ENCODE results near the gene KCNC1.

The KCNC1 gene

DNA sequence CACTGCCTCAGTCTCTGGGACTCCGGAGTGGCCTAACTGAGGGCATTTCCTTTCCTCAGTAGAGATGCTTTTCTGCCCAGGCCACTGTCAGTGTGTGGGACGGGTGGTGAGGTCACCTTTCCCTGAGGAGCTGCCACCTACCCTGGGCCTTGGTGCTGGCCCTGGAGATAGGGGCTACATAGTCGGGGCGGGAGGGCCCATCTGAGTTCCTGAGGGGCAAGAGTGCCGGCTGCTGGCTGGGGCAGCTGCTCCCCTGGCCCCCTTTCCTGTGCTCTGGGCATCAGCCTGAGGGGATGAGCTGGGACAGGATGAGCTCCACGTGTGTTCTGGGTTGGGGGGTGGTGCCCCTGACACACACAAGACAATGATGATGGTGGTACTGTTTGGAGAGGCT lies 5.4 kb downstream of the KCNC1 start:
- no peak for DNase-seq

DNA sequence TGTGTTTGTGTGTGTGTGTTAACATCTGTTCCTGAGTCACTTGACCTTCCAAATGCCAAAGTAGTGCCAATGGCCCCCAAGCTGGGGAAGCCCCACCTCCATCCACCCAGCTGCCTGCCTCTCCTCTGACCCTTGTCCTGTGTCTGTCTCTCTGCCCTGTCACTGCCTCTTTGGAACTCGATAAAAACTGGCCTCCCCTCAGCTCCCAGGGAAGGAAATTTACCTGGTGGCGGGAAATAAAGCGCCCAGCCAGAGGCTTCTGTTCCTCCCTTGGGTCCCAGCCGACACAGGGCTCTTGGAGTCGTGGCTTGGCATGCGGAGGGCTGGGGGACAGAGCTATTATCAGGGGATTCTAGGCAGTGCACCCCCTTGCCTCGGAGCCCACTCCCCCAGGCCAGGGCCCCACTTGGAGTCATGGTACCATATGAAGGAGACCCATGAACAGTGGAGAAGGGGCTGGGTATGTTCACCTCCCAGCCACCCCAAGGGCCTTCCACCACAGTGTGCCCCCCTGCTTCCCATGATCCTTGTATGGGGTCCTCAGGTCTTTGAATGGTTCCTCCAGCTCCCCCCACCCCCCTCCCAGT lies 6.2 kb downstream of the KCNC1 start:
- DNase-seq = no peak

DNA sequence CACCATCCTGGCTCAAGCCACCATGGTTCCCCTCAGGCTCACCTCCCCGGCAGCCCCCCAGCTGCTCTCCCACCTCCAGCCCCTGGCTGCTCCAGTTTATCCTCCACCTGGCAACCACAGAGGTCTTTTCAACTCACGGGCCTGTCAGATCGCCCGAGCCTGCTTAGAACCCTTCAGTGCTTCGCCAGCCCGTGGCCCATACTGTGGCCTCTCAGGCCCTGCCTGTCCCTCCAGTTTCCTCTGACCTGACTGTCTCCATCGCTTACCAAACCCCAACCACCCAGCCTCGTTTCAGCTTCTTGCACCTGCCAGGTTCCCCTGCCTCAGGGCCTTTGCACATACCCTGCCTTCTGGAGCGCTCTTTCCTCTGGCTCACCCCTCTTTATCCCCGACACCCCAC lies 6.9 kb downstream of the KCNC1 start:
- no peak for DNase-seq

DNA sequence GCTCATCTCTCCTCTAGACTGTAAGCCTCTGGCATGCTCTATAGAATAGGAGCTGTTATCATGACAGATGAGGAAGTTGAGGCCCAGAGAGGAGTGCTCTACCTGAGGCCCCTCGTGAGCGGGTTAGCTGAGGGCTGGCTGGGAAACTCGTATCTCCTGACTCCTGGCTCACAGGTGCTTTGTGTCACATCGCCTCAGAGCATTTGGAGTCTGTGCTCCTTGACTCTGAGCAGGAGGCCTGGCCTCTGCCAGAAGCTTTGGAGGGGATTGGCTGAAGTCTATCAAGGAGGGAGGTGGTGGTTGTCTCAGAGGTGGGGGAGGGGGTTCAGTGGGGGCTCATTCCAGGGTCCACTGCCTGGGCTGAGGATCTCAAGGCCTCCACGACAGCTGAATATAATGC lies 7.4 kb downstream of the KCNC1 start:
- no peak for DNase-seq

DNA sequence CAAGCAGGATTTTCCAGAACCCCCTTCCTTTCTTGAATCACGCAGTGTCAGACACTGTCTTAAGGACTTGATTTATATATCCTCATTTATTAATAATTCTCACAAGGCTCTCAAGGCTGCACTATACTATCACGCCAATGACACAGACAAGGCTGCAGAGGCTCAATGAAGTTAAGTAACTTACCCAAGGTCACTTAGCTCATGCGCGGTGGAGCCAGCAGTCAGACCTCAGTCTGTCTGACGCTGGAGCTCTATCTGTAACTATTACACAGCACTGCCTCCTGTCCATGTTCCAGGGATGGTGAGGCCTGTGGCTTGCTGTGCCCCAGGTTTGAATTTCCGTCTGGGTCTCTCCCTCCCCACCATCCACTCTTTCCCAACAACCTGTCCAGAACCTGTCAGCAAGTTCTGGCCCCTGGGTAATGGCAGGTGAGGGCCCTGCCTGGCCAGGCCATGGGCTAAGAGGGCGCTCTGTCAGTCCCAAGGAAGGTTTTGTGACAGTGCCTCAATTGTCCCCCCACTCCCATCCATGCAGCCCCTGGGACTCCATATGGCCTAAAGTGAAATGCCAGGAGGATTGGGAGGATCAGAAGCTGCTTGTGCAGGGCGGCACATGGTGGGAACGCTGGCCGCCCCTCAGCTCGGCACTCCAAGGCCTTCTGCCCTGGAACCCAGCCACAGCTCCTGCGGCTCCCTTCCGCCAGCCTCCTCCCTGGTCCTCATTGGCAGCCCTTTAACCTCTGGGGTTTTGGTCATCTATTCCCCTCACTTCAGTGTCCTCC lies 8.6 kb downstream of the KCNC1 start:
- no peak for DNase-seq

DNA sequence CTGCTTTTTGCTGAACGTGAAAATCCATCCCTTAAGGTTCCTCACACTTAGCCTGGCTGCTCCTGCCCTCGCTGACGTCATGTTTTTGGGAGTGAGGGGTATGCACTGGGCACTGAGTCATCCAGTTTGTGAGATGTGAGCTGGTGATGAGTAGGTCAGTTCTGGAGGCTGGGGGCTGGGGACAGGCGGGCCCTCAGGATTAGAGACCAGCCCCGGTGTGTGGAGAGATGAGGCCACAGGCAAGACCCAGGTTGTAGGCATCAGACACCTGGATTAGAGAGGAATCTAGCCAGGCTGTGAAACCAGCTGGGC lies 9.2 kb downstream of the KCNC1 start:
- no peak for DNase-seq

DNA sequence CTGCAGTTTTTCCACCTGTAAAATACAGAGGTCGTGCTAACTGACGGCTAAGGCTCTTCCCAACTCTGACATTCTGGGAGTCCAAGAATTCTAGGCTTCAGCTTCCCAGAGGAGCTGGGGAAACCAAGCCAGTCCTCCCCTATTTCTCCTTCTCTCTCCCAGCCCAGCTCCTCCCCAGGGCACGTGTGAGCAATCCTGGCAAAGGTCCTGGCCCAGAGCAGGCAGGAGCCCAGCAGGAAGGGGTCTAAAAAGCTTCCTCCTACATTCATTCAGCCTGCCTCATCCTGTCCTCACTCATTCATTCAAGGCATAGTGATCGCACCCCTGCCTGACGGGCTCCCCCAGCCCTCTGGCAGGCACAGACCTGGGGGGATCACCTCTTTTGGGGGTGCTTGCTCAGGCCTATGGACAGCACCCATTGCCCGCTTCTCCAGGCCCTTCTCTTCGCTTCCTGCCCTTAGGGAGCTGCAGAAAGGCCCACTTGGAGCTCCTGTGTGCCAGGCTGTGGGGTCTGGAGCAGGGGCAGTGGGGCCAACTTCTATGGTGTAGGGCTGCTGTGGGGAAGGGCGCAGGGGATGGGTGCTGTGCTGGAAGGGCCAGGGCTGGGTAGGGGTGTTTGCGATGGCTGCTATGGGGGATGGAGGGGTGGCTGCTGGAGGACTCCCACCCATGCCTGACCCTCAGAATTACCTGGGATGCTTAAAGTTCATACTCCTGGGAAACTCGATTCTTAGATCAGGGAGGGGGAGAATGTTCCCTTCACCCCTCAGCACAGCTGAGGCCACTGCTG lies 9.8 kb downstream of the KCNC1 start:
- no peak for DNase-seq

DNA sequence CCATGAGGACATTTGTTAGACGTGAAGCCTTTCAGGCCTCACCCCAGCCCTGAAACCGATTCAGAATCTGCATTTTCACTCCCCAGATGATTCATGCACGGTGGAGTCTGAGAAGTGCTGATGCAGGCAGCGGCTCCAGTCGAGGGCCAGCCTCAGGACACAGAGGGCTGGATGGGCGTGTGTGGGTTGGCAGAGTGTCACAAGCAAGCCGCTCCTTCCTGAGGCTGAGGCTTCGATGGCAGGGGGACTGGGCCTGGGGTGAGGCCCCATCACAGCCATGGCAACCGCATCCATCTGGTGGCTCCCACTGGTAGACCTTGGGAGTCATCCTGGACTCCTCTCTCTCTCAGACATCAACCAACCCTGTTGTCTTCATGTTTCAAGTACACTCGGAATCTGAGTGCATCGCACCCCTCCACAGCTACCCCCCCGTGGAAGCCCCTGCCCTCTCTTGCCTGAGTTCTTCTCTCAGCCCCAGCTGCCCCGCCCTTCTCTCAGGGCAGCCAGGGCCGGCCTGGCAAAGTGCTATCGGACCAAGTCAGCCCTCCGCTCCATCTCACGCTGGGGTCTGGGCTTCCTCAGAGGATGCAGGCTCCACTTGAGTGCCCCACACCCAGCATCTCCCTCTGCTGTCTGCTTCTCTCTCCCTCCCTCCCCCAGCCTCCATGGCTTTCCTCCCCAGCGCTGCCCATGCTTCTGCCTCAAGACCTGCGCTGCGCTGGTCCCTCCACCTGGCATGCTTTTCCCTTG lies 10.6 kb downstream of the KCNC1 start:
- no peak for DNase-seq

DNA sequence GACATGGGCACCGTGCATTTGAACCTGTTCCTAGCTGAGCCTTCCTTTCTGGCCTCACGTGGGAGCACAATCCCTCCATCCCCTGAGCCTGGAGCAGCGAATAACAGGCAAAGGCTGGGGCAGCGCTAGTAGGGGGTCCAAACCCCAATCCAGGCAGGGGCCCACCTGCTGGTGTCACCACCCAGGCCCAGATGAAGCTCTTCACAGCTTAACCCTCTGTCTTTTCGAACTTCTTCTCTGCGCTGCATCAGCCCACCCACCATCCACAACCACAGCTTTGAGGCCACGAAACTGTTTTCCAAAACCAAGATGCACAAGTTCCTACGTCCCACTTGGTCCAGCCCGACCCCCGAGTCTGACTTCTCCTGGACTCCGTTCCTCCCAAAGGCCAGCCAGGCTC lies 11.5 kb downstream of the KCNC1 start:
- DNase-seq = no peak

DNA sequence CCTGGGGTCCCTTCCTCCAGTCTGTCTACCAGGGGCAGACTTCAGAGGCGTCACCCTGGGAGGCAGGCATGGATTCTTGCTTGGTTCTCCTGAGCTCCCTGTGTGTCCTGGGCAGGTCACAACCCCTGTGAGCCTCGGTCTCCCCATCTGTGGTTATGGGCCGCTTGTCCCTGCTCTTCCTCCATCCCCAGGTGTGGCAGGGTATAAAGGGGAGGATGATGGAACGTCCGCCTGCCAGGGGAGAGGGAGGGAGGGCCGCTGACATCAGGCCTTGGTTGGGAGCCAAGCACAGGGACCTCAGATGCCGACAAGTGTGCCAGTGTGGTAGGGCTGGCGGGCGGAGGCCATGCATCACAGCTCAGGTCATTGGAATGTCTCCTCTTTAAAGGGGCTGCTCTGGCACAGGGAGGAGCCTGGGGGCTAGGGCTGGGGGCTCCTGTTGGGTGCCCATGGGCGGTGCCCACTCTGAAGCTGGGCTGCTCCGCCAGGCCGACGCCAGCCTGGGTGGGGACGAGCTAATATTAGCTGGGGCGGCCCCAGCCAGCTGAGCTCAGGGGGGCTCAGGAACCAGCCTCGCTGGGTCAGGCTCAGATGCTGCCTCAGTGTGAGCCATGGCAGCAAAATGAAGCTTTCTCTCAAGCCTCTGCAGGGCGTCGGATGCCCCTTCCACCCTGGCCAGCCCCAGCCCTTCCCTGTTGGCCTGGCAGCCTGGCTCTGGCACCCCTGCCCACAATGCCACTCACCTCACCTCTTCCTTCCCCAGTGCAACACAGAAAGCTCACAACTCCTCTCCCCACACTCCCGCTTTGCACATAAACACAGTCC lies 12.8 kb downstream of the KCNC1 start:
- DNase-seq = no peak

DNA sequence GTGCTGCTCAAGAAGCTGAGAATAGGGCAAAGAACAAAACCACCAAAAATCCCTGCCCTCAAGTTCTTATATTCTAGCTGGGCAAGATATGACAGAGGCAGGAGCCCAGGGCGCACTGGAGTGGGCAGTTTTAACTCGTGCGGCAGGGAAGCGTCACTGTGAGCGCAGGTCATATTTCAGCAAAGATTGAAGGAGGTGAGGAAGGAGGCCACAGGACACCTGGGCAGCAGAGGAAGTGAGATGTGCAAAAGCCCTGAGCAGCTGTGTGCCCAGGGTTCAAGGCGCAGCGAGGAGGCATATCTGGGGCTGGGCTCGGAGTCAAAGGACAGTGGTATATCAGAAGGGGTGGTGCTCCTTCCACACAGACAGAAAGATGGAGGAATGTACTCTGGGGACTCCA lies 13.5 kb downstream of the KCNC1 start:
- DNase-seq = no peak

DNA sequence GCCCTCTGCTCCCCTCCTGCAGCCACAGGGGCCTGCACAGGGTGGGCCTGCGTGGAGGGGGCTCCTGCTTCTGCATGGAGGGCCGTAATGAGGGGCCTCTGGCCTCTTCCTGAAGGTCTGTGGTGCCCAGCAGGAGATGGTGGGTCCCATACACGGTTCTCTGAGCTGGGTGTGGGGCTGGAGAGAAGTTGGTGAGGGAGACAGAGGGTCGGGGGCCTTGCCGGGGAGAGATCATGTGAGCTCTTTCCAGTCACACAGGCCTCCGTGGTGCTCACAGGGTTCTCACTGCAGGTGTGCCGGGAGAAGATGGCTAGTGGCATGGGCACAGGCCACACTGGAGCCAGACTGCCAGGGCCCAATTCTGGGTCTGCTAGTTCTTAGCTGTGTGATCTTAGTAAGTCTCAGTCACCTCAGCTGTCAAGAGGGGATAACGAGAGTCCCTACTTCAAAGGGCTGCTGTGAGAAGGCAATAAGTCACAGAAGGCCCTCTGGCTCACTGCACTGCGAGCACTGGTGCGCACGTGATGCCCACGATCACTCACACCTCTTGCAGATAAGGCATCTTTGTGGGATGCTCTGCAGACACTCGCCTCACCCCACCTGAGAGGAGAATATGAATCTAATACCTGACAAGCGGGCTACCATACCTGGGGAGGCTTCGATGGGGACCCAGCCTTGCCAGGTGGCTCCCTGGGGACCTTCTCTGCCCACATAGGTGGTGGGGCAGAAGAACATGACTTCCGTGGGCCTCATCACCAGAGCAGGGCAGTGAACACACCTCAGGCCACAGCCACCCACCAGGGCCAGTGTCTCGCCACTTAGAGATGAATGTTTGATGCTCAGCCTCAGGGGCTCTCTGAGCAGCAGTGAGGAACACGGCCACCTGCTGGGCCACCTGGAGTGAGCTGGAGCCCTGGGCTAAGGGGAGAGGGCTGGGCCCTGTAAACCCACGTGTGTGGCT lies 14.5 kb downstream of the KCNC1 start:
- no peak for DNase-seq

DNA sequence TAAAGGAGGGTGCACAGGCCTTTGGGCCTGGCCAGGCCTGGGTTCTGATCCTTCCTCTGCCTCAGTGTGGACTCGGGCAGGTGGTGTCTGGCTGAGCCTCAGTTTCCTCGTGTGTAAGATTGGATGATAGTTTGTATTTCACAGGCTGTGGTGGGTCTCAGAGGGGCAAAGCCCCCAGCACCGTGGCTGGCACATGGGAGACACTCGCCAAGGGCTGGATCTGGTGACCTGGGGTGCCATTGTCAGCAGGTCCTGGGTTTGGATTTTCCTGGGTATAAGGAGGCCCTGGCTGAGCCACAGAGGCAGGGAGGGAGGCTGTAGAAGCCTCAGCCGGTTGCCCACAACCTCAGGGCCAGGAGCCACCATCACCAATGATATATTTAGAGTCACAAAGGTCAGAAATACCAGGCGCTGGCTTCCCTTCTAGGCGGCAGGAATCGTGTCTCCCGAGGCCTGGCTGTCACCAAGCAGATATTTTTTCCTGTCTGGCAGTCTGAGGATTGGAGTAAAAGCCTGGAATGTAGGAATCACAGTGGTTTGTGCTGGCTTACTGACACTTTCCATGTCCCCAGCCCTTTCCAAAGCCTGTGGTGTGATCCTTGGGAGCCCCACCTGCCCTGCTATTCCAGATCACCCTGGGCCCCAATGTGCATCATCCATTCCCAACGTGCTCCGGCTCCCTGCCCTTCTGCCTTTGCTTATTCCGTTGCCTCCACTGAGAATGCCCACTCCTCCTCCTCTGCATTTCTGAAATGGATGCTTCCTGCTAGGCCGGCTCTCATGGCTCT lies 15.6 kb downstream of the KCNC1 start:
- DNase-seq = no peak

DNA sequence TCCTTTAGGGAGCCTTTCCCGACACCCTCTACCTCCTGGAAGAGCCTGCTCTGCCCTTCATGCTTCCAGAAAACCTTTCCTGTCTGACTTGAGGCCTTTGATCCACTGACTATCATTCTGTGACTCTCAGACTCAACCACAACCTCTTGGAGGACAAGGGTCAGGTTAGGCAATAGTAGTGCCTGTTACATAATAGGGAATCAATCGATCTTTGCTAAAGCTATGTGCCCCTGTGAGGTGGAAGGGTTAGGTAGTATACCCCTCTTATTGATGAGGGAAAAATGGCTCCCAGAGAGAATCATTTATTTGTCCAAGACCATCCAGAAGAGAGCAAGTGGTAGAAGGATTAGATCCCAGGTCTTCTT lies 16.2 kb downstream of the KCNC1 start:
- no peak for DNase-seq

DNA sequence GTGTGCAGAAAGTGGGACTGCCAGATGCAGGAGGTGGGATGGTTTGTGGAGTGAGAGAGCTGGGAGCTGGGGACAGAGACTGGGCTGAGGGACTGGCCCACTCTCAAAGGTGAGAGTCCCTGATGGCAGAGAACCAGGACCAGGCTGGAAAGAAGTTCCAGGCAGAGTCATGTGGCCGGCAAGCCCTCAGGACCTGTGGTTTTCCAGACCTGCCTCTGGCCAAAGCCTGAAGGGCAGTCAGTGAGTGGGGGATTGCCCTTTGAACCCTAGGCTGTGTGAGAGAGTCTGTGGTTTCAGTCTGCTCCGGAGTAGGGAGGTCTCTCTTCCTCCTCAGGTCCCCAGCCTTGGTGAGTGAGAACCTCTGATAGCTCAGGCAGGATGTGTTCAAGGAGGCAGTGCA lies 17.0 kb downstream of the KCNC1 start:
- DNase-seq = no peak

DNA sequence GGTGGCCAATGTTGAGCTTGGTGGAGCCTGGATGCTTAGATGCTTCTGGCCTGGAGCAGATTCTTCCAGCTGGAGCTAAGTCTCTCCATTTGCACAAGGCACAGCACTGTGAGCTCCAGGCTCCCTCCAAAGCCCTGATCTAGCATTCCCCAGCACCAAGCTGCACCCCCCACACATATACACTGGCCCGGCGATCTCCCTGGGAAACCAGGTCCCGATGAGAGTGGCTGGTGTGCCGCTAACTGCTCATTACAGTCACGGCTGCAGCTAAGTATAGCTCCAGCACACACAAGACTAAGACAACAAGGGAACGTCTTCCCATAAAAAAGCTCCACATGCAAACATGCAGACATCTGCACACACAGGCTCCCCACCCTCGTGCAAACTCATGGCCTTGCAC lies 17.6 kb downstream of the KCNC1 start:
- no peak for DNase-seq

DNA sequence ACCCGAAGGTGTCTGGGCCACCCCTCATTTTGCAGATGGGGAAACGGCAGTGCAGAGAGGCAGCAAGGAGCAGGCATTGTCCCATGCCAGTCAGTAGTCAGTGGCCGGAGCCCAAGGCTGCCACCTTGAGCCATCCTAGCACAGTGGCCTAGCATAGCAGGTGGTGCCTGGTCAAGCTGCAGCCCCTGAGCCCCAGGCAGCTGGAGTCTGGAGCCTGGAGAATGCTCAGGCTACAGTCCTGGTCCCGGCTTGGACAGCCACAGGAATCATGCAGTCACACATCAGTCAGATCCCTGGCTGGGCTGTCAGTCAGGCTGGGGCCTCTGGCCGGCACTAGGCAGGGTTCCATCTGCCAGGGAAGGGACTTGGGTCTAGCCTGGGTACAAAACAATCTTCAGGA lies 18.6 kb downstream of the KCNC1 start:
- no peak for DNase-seq

DNA sequence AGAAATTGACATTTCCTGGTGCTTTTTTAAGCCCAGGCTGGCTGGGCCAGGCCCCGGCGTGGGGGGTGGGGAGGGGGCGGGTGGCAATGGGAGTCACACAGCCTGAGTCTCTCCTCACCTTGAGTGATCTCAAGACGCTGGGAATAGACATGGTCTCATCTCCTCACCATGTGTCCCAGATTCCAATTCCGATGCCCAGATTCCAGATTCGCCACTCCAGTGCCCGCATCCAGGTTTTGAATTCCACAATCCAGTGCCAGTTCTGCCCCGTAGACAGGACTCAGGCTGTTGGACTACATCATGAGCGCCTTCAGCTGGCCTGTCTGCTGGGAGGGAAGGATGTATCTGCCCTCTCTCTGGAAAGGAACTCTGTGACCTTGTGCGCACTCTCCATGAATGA lies 19.1 kb downstream of the KCNC1 start:
- DNase-seq = no peak

DNA sequence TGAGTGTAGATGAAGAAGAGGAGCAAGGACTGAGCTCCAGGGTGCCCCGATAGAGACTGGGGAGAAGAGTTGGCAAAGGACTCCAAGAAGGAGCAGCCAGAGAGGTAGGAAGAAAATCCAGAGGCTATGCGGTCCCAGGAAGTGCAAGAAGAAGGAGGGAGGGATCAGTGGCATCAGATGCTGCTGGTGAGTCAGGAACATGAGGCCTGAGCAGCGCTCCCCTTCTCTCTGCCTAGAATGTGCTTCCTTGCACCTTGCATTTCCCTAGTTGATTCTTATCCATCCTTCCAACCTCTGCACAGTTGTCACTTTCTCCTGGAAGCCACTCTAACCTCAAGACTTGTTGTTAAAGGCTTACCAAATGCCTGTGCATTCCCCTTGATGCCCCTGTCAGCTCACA lies 21.3 kb downstream of the KCNC1 start:
- DNase-seq = no peak

DNA sequence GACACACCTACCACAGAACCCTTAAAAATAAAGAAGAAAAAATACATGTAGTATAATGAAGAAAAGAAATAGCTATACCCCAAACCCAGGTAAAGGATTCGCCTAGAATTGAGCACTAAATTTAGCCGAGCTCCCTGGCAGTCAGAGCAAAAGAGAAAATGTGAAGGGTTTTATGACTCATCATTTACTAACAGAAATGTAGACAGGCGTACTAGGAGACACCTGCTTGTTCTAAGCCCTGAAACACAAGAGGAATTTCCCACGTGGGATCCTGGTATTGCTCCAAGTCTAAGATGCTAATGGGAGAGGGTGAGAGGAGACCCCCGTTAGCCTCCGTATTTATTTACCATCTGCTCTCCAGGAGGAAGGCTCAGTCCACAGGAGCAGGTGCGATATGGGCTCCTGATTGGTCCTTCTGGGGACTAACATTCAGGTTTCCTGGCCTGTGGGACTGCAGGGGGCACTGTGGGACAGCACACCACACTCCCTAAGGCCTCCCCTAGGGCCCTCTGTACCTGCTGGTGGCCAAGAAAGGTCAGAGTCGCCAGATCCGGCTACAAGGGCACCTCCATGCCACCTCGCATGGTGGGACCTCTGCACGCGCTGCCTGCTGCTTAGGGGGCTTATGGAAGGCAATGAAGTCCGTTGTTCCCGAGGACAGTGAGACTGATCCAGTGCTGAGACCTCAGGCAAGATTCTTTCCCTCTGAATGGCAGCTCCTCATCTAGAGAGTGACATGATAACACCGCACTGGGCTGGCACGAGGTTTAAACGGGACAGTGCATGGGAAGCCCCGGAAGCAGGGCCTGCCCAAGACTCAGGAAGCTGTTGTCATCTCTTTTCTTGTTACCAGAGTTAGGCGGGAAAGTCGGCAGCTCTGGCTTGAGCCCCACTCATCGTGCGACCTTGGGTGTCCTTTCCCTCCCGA lies 25.8 kb downstream of the KCNC1 start:
- no peak for DNase-seq

All from NCI-H1436 treated with DMSO at 0.1 percent for 48 hours (cell line).